Neural progenitor cell (in vitro differentiated cells): ENCODE results near the gene RORC.

Experiments
- CTCF ChIP-seq: fragments of 200-600 bp; sonication (generic); IDR thresholded peaks from 2 replicates; pipeline ENCODE4 v1.5.1; 2017; ENCODE audit warnings: antibody characterized with exemption, mild to moderate bottlenecking
- EZH2 ChIP-seq: fragments of 200-600 bp; sonication (generic); IDR thresholded peaks from 2 replicates; pipeline ENCODE4 v1.6.1; 2017; ENCODE audit warnings: antibody characterized with exemption, mild to moderate bottlenecking, moderate library complexity
- EZH2phosphoT487 ChIP-seq: fragments of 200-600 bp; sonication (generic); IDR thresholded peaks from 2 replicates; pipeline ENCODE4 v1.6.1; 2017; ENCODE audit warnings: antibody characterized with exemption

GRCh38 chr1:151800830-151801229 lies 30.8 kb downstream of the RORC start:
- TF ChIP-seq CTCF (no peak), EZH2phosphoT487 (no peak), EZH2 (no peak)
